Activated T-cell treated with anti-CD3 and anti-CD28 coated beads, Interleukin-2, amount 50 U/mL, for 48 hours (primary cell): ENCODE measurements around the gene ATXN1.

ENCODE experiments used
- DNase-seq, 2 experiments: peaks; one replicate each; pipeline ENCODE4 v3.0.0-alpha.2; 2020

The ATXN1 gene

GRCh38 chr6:16782278-16782677 is 21.0 kb upstream of the ATXN1 start:
- no peak for DNase-seq

- no peak for DNase-seq
These were observed 20.3 kb upstream of the ATXN1 start for GRCh38 chr6:16781348-16782169.

GRCh38 chr6:16778521-16778920 is 17.3 kb upstream of the ATXN1 start:
- no peak for DNase-seq

- DNase-seq = no peak
These were observed 16.5 kb upstream of the ATXN1 start for GRCh38 chr6:16777794-16778193.

- DNase-seq = no peak
These were observed 15.2 kb upstream of the ATXN1 start for GRCh38 chr6:16776394-16777017.

- DNase-seq = no peak
These were observed 13.2 kb upstream of the ATXN1 start for GRCh38 chr6:16774437-16774836.

GRCh38 chr6:16773362-16773761 is 12.1 kb upstream of the ATXN1 start:
- no peak for DNase-seq

GRCh38 chr6:16770701-16771569 is 9.7 kb upstream of the ATXN1 start:
- DNase-seq = peak; percentile 69 to 83

GRCh38 chr6:16769986-16770376 is 8.7 kb upstream of the ATXN1 start:
- DNase-seq = no peak

- peak; percentile 62 to 65 for DNase-seq
These were observed 8.1 kb upstream of the ATXN1 start for GRCh38 chr6:16769131-16769985.

GRCh38 chr6:16768477-16768830 is 7.2 kb upstream of the ATXN1 start:
- DNase-seq = no peak

GRCh38 chr6:16767765-16768476 is 6.7 kb upstream of the ATXN1 start:
- no peak for DNase-seq

- no peak for DNase-seq
These were observed 5.8 kb upstream of the ATXN1 start for GRCh38 chr6:16766836-16767745.

- DNase-seq = peak; percentile 54 to 60
These were observed 4.8 kb upstream of the ATXN1 start for GRCh38 chr6:16766043-16766536.

GRCh38 chr6:16765235-16765634 is 4.0 kb upstream of the ATXN1 start:
- no peak for DNase-seq

GRCh38 chr6:16764188-16764950 is 3.1 kb upstream of the ATXN1 start:
- no peak for DNase-seq

- DNase-seq = peak; percentile 73 to 76
These were observed 1.6 kb upstream of the ATXN1 start for GRCh38 chr6:16762550-16763477.

- no peak for DNase-seq
These were observed 949 bp upstream of the ATXN1 start for GRCh38 chr6:16762268-16762549.
